Common myeloid progenitor, CD34-positive (primary cell): ENCODE data around the gene SUPT6H.
A peak's percentile ranks its signal among the peaks of the same experiment; 100 is the strongest.
"Not testable (repeated sequence)": the region's sequence is repeated elsewhere in the genome, so short reads cannot be mapped to it uniquely, and the experiment has no call there.

Source experiments
- CTCF ChIA-PET: fragments of 350-600 bp; sonication (Branson Sonifier 250); formaldehyde crosslinking; loops from one replicate; lab custom pipeline; 2021; ENCODE audit warnings: antibody characterized with exemption; lab: Charles Lee
- POLR2A ChIA-PET: fragments of 350-600 bp; sonication (Branson Sonifier 250); formaldehyde crosslinking; loops from one replicate; lab custom pipeline; 2021; ENCODE audit warnings: antibody characterized with exemption; lab: Charles Lee
- DNase-seq, 3 donors: peaks; one replicate each; pipeline versions ENCODE4 v3.0.0 to v3.0.0-alpha.2; 2013
- H3K27ac ChIP-seq, 2 experiments: 1 replicate in 1 of 2; 2 replicates in 1 of 2; pipeline ENCODE4 v1.7.0; 2013; ENCODE audit warnings: inconsistent platforms in 2 of 2, low read length in 2 of 2, mild to moderate bottlenecking in 2 of 2, low read depth in 1 of 2, moderate library complexity in 1 of 2; ENCODE audit not compliant: severe bottlenecking in 2 of 2, insufficient read depth in 1 of 2, poor library complexity in 1 of 2
- H3K27me3 ChIP-seq, 5 experiments: replicated peaks in 2 of 5; 1 replicate in 3 of 5; 2 replicates in 2 of 5; pipeline versions ENCODE4 v1.6.1 to v1.7.0; 2013; ENCODE audit warnings: low read length in 4 of 5, mild to moderate bottlenecking in 2 of 5, moderate library complexity in 2 of 5, inconsistent platforms in 1 of 5; ENCODE audit not compliant: insufficient read depth in 5 of 5, control insufficient read depth in 4 of 5
- H3K36me3 ChIP-seq, 4 experiments: 1 replicate in 2 of 4; 2 replicates in 2 of 4; pipeline versions ENCODE4 v1.6.1 to v1.7.0; 2013; ENCODE audit warnings: low read length in 3 of 4, control low read depth in 1 of 4, mild to moderate bottlenecking in 1 of 4; ENCODE audit not compliant: control insufficient read depth in 4 of 4, insufficient read depth in 4 of 4
- H3K4me1 ChIP-seq, 4 experiments: 1 replicate in 3 of 4; 2 replicates in 1 of 4; pipeline versions ENCODE4 v1.6.1 to v1.7.1; 2013; ENCODE audit warnings: low read length in 3 of 4, mild to moderate bottlenecking in 3 of 4, control low read depth in 1 of 4, inconsistent platforms in 1 of 4, moderate library complexity in 1 of 4; ENCODE audit not compliant: control insufficient read depth in 4 of 4, insufficient read depth in 4 of 4; ENCODE audit errors: control extremely low read depth in 1 of 4
- H3K4me3 ChIP-seq, 7 experiments: 1 replicate in 4 of 7; 2 replicates in 3 of 7; pipeline versions ENCODE4 v1.5.1 to v1.7.0; 2013; ENCODE audit warnings: mild to moderate bottlenecking in 7 of 7, low read length in 6 of 7, moderate library complexity in 6 of 7, inconsistent platforms in 2 of 7, low read depth in 2 of 7, control low read depth in 1 of 7; ENCODE audit not compliant: insufficient read depth in 4 of 7, control insufficient read depth in 1 of 7; ENCODE audit errors: extremely low read depth in 1 of 7
- H3K9me3 ChIP-seq, 5 experiments: 1 replicate in 4 of 5; 2 replicates in 1 of 5; pipeline versions ENCODE4 v1.6.1 to v1.7.1; 2013; ENCODE audit warnings: low read length in 4 of 5, mild to moderate bottlenecking in 2 of 5, inconsistent platforms in 1 of 5, low read depth in 1 of 5, moderate library complexity in 1 of 5; ENCODE audit not compliant: control insufficient read depth in 4 of 5, insufficient read depth in 2 of 5; ENCODE audit errors: control extremely low read depth in 1 of 5
- WGBS: methylation state at CpG from one replicate; pipeline ENCODE4 v1.1.5; 2013; ENCODE audit not compliant: insufficient coverage; 5-methylcytosine and 5-hydroxymethylcytosine counted together

Gene SUPT6H

GRCh38 chr17:28646039-28646754, 15.8 kb upstream of the SUPT6H start:
- Histone ChIP-seq H3K4me1 (peaks cover 18 to 35% (median 32%) of the 10 kb centered on the region in 4 experiments), H3K27ac (peak overlapping the region; percentile 67 to 90), H3K4me3 (peak overlapping the region in 6 of 7 experiments; percentile 20 to 98 (median 94)), H3K9me3 (no peaks in the 10 kb centered on the region), H3K36me3 (peaks cover 11 to 40% (median 28%) of the 10 kb centered on the region in 4 experiments), H3K27me3 (no peaks in the 10 kb centered on the region)
- WGBS: 74% methylated on average over 9 of the region's 12 CpGs
- DNase-seq: no peak
- ChIA-PET POLR2A (interaction anchor here (1.0 to 4.1 kb wide), 2 partner anchors 17 to 20 kb away, joined by 6 to 31 read pairs; partner anchors contain the start of genes SDF2 and SUPT6H), CTCF (interaction anchor here (0.6 to 6.3 kb wide), 9 partner anchors 8 to 105 kb away, joined by 3 to 41 read pairs (median 4); partner anchors contain the start of genes SDF2 and SUPT6H)

DNA sequence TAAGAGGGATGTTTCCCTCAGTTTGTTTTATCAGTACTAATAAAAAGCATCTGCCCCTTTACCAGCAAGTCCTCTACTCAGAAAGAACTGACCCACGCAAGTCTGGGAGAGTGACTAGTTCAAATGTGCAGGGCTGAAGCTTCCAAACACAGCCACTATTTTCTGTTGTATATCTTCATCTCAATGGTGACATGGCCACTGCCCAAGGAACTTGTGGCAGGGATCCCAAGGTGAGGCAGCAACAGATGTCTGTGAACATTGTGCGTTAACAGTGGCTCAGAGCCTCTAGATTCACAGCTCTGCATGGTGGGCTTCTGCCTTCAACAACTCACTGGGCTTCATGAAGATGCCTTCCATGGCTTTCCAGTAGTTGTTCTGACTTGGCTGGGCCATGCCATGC, 13.3 kb upstream of the SUPT6H start:
- DNase-seq: no peak
- no peak overlapping the region for H3K27ac ChIP-seq
- H3K27me3 ChIP-seq: no peaks in the 10 kb centered on the region
- H3K36me3 ChIP-seq: peaks cover 7 to 35% (median 22%) of the 10 kb centered on the region in 4 experiments
- no peak overlapping the region for H3K4me3 ChIP-seq
- CTCF ChIA-PET: interaction anchor here (0.7 to 3.7 kb wide), 7 partner anchors 9 to 71 kb away, joined by 3 to 31 read pairs (median 3); partner anchors contain the start of genes RPL23A, SDF2 and SUPT6H
- H3K4me1 ChIP-seq: peaks cover 13 to 25% (median 24%) of the 10 kb centered on the region in 4 experiments
- POLR2A ChIA-PET: no interaction called here
- 100% methylated on average over 1 of the region's 2 CpGs for WGBS
- no peaks in the 10 kb centered on the region for H3K9me3 ChIP-seq

- peaks cover 12 to 59% (median 26%) of the 10 kb centered on the region in 4 experiments for H3K36me3 ChIP-seq
- H3K27ac ChIP-seq: no peak overlapping the region
- 100% methylated on average over 4 of the region's 5 CpGs for WGBS
- POLR2A ChIA-PET: no interaction called here
- H3K9me3 ChIP-seq: no peaks in the 10 kb centered on the region
- no peaks in the 10 kb centered on the region for H3K27me3 ChIP-seq
- H3K4me1 ChIP-seq: no peaks in the 10 kb centered on the region
- DNase-seq: no peak
- no peak overlapping the region for H3K4me3 ChIP-seq
- CTCF ChIA-PET: interaction anchor here (1.3 to 3.5 kb wide), 3 partner anchors 8 to 21 kb away, joined by 3 to 15 read pairs (median 4); partner anchors contain the start of gene BLTP2
Observed at GRCh38 chr17:28655160-28655559, 6.8 kb upstream of the SUPT6H start.

DNA sequence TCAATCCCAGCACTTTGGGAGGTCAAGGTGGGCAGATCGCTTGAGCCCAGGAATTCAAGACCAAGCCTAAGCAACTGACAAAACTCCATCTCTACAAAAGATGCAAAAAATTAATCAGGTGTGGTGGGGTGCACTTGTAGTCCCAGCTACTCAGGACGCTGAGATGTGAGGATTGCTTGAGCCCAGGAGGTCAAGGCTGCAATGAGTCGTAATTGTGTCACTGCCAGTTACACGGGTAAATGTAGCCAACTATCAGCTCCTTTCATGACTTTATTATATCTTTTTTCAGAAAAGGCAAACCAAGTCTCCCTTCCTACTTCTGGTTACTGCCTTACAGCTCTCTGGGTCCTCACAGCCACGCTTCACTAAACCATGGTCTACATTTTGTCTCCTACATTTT, 4.2 kb upstream of the SUPT6H start:
- no peak overlapping the region for H3K4me3 ChIP-seq
- H3K4me1 ChIP-seq: peaks cover 0 to 14% (median 10%) of the 10 kb centered on the region in 4 experiments
- WGBS: 100% methylated on average over 4 of the region's 5 CpGs
- DNase-seq: no peak
- no peaks in the 10 kb centered on the region for H3K27me3 ChIP-seq
- POLR2A ChIA-PET: interaction anchor here (0.7 kb wide), 1 partner anchor 146 kb away, joined by 3 read pairs; no protein-coding TSS in a partner anchor
- no peaks in the 10 kb centered on the region for H3K9me3 ChIP-seq
- CTCF ChIA-PET: interaction anchor here (1.1 to 3.5 kb wide), 3 partner anchors 9 to 18 kb away, joined by 4 to 15 read pairs (median 6); partner anchors contain the start of gene BLTP2
- peaks cover 6 to 41% (median 14%) of the 10 kb centered on the region in 4 experiments for H3K36me3 ChIP-seq
- no peak overlapping the region for H3K27ac ChIP-seq

DNA sequence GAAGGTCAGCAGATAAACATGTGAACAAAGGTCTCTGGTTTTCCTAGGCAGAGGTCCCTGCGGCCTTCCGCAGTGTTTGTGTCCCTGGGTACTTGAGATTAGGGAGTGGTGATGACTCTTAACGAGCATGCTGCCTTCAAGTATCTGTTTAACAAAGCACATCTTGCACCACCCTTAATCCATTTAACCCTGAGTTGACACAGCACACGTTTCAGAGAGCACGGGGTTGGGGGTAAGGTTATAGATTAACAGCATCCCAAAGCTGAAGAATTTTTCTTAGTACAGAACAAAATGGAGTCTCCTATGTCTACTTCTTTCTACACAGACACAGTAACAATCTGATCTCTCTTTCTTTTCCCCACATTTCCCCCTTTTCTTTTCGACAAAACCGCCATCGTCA, 3.7 kb upstream of the SUPT6H start:
- ChIA-PET CTCF (interaction anchor here (2.0 to 3.5 kb wide), 2 partner anchors 14 to 17 kb away, joined by 6 to 15 read pairs; partner anchors contain the start of gene BLTP2), POLR2A (interaction anchor here (0.7 kb wide), 1 partner anchor 145 kb away, joined by 3 read pairs; no protein-coding TSS in a partner anchor)
- not testable (repeated sequence) for DNase-seq, H3K4me3 ChIP-seq, H3K27ac ChIP-seq, H3K27me3 ChIP-seq, H3K9me3 ChIP-seq
- WGBS: 100% methylated on average over 3 of the region's 8 CpGs
- peaks cover 6 to 37% (median 12%) of the 10 kb centered on the region in 4 experiments for H3K36me3 ChIP-seq
- peaks cover 5 to 20% (median 16%) of the 10 kb centered on the region in 4 experiments for H3K4me1 ChIP-seq

DNA sequence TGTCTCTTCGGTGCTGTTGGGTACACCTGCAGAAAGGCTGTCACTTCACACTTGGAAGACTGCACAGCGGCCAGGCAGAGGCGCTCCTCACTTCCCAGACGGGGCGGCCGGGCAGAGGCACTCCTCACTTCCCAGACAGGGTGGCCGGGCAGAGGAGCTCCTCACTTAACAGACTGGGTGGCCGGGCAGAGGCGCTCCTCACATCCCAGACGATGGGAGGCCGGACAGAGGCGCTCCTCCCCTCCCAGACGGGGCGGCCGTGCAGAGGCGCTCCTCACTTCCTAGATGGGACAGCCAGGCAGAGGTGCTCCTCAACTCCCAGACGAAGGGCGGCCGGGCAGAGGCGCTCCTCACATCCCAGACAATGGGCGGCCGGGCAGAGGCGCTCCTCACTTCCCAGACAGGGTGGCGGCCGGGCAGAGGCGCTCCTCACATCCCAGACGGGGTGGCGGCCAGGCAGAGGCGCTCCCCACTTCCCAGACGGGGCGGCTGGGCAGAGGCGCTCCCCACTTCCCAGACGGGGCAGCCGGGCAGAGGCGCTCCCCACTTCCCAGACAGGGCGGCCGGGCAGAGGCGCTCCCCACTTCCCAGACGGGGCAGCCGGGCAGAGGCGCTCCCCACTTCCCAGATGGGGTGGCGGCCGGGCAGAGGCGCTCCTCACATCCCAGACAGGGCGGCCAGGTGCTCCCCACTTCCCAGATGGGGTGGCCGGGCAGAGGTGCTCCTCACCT, 3.1 kb upstream of the SUPT6H start:
- H3K27me3 ChIP-seq, DNase-seq, H3K27ac ChIP-seq, H3K4me3 ChIP-seq, POLR2A ChIA-PET, H3K9me3 ChIP-seq: not testable (repeated sequence)
- peaks cover 7 to 23% (median 18%) of the 10 kb centered on the region in 4 experiments for H3K4me1 ChIP-seq
- WGBS: 98% methylated on average over 40 of the region's 46 CpGs
- H3K36me3 ChIP-seq: peaks cover 6 to 34% (median 11%) of the 10 kb centered on the region in 4 experiments
- CTCF ChIA-PET: interaction anchor here (3.5 kb wide), 1 partner anchor 14 kb away, joined by 15 read pairs; the partner anchor contains the start of gene BLTP2
